Keratinocyte (primary cell): ENCODE measurements around the gene SETD6. TPM values are rescaled to one million over a fixed set of nuclear protein-coding genes. Genes with fewer than 3 reads are reported as not detected.

ENCODE experiments used
- DNase-seq: peaks from one replicate; pipeline ENCODE4 v3.0.0-alpha.2; 2011; ENCODE audit warnings: low read depth, missing footprints, low spot score
- FAIRE-seq: peaks from 2 replicates; lab custom pipeline; 2011; peaks lifted over from hg19 to GRCh38; lab: Jason Lieb, UNC
- H2AFZ ChIP-seq: 2 replicates; pipeline ENCODE4 v1.6.0; 2012; ENCODE audit warnings: low read length, control low read depth, inconsistent platforms; ENCODE audit not compliant: control insufficient read depth
- H3K27ac ChIP-seq: 2 replicates; pipeline ENCODE4 v1.5.1; 2011; ENCODE audit warnings: low read length; ENCODE audit not compliant: control insufficient read depth, insufficient read depth
- H3K27me3 ChIP-seq: 3 replicates; pipeline ENCODE4 v1.6.0; 2011; ENCODE audit warnings: low read length; ENCODE audit not compliant: control insufficient read depth, insufficient read depth; ENCODE audit errors: extremely low read depth
- H3K36me3 ChIP-seq, 2 experiments: 2 replicates in 1 of 2; 3 replicates in 1 of 2; pipeline ENCODE4 v1.5.1; 2011; ENCODE audit warnings: low read length in 2 of 2, mild to moderate bottlenecking in 1 of 2; ENCODE audit not compliant: control insufficient read depth in 2 of 2, insufficient read depth in 2 of 2; ENCODE audit errors: extremely low read depth in 1 of 2
- H3K4me1 ChIP-seq: 3 replicates; pipeline ENCODE4 v1.5.1; 2011; ENCODE audit warnings: low read length; ENCODE audit not compliant: control insufficient read depth, insufficient read depth; ENCODE audit errors: extremely low read depth
- H3K4me2 ChIP-seq: 3 replicates; pipeline ENCODE4 v1.6.0; 2011; ENCODE audit warnings: low read depth, low read length; ENCODE audit not compliant: control insufficient read depth, insufficient read depth; ENCODE audit errors: extremely low read depth
- H3K4me3 ChIP-seq, 3 experiments: fragments of 200-600 bp in 1 of 3; sonication (generic) in 1 of 3; 2 replicates in 2 of 3; 3 replicates in 1 of 3; pipeline ENCODE4 v1.5.1; 2011 to 2016; ENCODE audit warnings: low read length in 3 of 3, mild to moderate bottlenecking in 3 of 3, control low read depth in 2 of 3, inconsistent platforms in 1 of 3, low read depth in 1 of 3, mixed read lengths in 1 of 3, mixed run types in 1 of 3, moderate library complexity in 1 of 3; ENCODE audit not compliant: control insufficient read depth in 2 of 3, insufficient read depth in 2 of 3; ENCODE audit errors: extremely low read depth in 1 of 3
- H3K79me2 ChIP-seq: 2 replicates; pipeline ENCODE4 v1.6.0; 2012; ENCODE audit warnings: low read length; ENCODE audit not compliant: control insufficient read depth, insufficient read depth
- H3K9ac ChIP-seq: 3 replicates; pipeline ENCODE4 v1.6.0; 2011; ENCODE audit warnings: low read length; ENCODE audit not compliant: control insufficient read depth, insufficient read depth; ENCODE audit errors: extremely low read depth
- H3K9me1 ChIP-seq: 3 replicates; pipeline ENCODE4 v1.6.0; 2011; ENCODE audit warnings: low read length; ENCODE audit not compliant: control insufficient read depth, insufficient read depth; ENCODE audit errors: extremely low read depth
- H3K9me3 ChIP-seq: 2 replicates; pipeline ENCODE4 v1.5.1; 2012; ENCODE audit warnings: low read depth, low read length; ENCODE audit not compliant: control insufficient read depth
- H4K20me1 ChIP-seq: 3 replicates; pipeline ENCODE4 v1.6.0; 2011; ENCODE audit warnings: low read length; ENCODE audit not compliant: control insufficient read depth, insufficient read depth; ENCODE audit errors: extremely low read depth
- EZH2 ChIP-seq: IDR thresholded peaks from one replicate; pipeline ENCODE4 v1.6.1; 2012; ENCODE audit warnings: inconsistent platforms, mild to moderate bottlenecking, low read length, moderate library complexity
- dilution Hi-C: fragments of 300-500 bp; cut with MboI; formaldehyde crosslinking; loops from one replicate; pipeline ENCODE4 v1.7.0; 2020; ENCODE audit warnings: low sequenced_read_pairs; ENCODE audit not compliant: extremely low pct_ligation_motif_present
- polyA plus RNA-seq, 5 experiments: library from polyadenylated mRNA; depleted of rRNA in 3 of 5; stranded (reverse) in 3 of 5; stranded (forward) in 1 of 5; unstranded in 1 of 5; fragments of >200 nt; gene quantifications; 1 replicate in 1 of 5; 2 replicates in 3 of 5; 3 replicates in 1 of 5; pipeline versions ENCODE4 v1.2.1 to v1.2.3, GENCODE V29; 2011 to 2012; ENCODE audit warnings: missing spikeins in 2 of 5, low read depth in 1 of 5, low replicate concordance in 1 of 5
- TF ChIP-seq, protein P1 (sequence below), 3 experiments: IDR thresholded peaks in 1 of 3; conservative IDR thresholded peaks in 1 of 3; optimal IDR thresholded peaks in 1 of 3; 2 replicates in 2 of 3; 3 replicates in 1 of 3; pipeline versions ENCODE3 to v1.5.1; 2011; ENCODE audit warnings: low read length in 3 of 3, mild to moderate bottlenecking in 3 of 3, moderate library complexity in 2 of 3, control low read depth in 1 of 3, inconsistent platforms in 1 of 3; ENCODE audit not compliant: insufficient read depth in 2 of 3; ENCODE audit errors: extremely low read depth in 1 of 3

The SETD6 gene
- polyA plus RNA-seq, 1 donor (not counting 4 experiments of a cell fraction or from before 2014, with no cell fraction given): 13.5 TPM

DNA sequence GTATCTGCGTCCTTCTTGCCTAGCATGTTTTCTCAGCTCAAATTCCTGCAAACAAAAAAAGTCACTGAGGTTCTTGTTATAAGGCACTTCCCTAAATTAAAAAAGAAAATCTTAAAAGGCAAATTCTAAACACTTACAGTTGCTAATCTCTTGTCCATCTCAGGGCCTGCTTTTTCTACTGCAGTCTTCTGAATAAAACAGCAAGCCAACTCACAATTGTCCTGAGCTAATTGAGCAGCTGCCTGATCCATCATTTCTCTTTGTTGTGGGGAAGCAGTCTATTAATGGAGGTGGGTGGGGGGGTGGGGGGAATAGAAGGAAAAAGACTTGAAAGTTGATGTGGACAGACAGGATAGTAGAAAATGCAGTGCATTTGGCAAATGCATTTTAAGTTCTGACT, 27.0 kb downstream of the SETD6 start:
- dilution Hi-C loops: no loop called here
- no peak overlapping the region for H2AFZ ChIP-seq
- H4K20me1 ChIP-seq: no peaks in the 10 kb centered on the region
- peaks cover 42 to 45% of the 10 kb centered on the region in 2 experiments for H3K36me3 ChIP-seq
- no peaks in the 10 kb centered on the region for H3K9me1 ChIP-seq
- no peaks in the 10 kb centered on the region for H3K27me3 ChIP-seq
- DNase-seq (no peak), FAIRE-seq (no peak)
- H3K4me1 ChIP-seq: no peaks in the 10 kb centered on the region
- no peaks in the 10 kb centered on the region for H3K79me2 ChIP-seq
- no peak for TF ChIP-seq EZH2
- TF ChIP-seq, protein P1, sequence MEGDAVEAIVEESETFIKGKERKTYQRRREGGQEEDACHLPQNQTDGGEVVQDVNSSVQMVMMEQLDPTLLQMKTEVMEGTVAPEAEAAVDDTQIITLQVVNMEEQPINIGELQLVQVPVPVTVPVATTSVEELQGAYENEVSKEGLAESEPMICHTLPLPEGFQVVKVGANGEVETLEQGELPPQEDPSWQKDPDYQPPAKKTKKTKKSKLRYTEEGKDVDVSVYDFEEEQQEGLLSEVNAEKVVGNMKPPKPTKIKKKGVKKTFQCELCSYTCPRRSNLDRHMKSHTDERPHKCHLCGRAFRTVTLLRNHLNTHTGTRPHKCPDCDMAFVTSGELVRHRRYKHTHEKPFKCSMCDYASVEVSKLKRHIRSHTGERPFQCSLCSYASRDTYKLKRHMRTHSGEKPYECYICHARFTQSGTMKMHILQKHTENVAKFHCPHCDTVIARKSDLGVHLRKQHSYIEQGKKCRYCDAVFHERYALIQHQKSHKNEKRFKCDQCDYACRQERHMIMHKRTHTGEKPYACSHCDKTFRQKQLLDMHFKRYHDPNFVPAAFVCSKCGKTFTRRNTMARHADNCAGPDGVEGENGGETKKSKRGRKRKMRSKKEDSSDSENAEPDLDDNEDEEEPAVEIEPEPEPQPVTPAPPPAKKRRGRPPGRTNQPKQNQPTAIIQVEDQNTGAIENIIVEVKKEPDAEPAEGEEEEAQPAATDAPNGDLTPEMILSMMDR (optimal IDR thresholded peaks at IDR 0.05 in 1 of 3, IDR thresholded peaks at IDR 0.05 in 1 of 3, conservative IDR thresholded peaks at IDR 0.05 in 1 of 3; ENCODE audit: extremely low read depth in 1 of 3, insufficient read depth in 2 of 3, low read length in 3 of 3): no peak
- no peak overlapping the region for H3K9ac ChIP-seq
- no peak overlapping the region for H3K4me3 ChIP-seq
- no peak overlapping the region for H3K4me2 ChIP-seq
- no peaks in the 10 kb centered on the region for H3K9me3 ChIP-seq
- H3K27ac ChIP-seq: no peak overlapping the region

DNA sequence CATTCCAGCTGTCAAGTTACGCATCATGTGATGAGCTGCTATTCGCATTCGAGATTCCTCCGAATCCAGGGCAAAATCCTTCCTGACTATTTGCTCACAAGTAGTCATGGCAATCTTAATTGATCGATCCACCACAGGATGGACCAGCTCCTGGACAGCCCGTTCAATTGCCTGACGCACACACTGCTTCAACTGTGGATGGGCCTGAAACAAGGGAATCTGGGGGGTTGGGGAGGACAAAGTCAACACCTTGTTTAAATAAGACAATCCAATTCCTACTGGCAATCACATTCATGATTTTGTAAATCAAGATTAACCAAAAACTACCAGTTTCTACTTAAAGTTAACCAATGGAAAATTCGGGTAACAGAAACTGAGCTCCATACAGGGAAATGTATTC, 28.4 kb downstream of the SETD6 start:
- FAIRE-seq (no peak), DNase-seq (no peak)
- no peaks in the 10 kb centered on the region for H4K20me1 ChIP-seq
- H3K27me3 ChIP-seq: no peaks in the 10 kb centered on the region
- H3K4me1 ChIP-seq: no peaks in the 10 kb centered on the region
- no peak overlapping the region for H3K9ac ChIP-seq
- H3K27ac ChIP-seq: no peak overlapping the region
- dilution Hi-C loops: no loop called here
- H3K79me2 ChIP-seq: no peaks in the 10 kb centered on the region
- H3K36me3 ChIP-seq: peaks cover 35 to 37% of the 10 kb centered on the region in 2 experiments
- H3K4me3 ChIP-seq: no peak overlapping the region
- H3K9me1 ChIP-seq: no peaks in the 10 kb centered on the region
- no peak for TF ChIP-seq EZH2
- TF ChIP-seq, protein P1 (optimal IDR thresholded peaks at IDR 0.05 in 1 of 3, IDR thresholded peaks at IDR 0.05 in 1 of 3, conservative IDR thresholded peaks at IDR 0.05 in 1 of 3; ENCODE audit: extremely low read depth in 1 of 3, insufficient read depth in 2 of 3, low read length in 3 of 3): no peak
- H3K4me2 ChIP-seq: no peak overlapping the region
- H2AFZ ChIP-seq: no peak overlapping the region
- H3K9me3 ChIP-seq: no peaks in the 10 kb centered on the region
